Measurements from ENCODE around the gene SIRPB2. TPM values are rescaled to one million over a fixed set of nuclear protein-coding genes. Genes with fewer than 3 reads are reported as not detected.

The SIRPB2 gene
- total RNA-seq, 4 donors from 2014 or later: 8.5 to 53.7 (median 27.5) TPM

DNA sequence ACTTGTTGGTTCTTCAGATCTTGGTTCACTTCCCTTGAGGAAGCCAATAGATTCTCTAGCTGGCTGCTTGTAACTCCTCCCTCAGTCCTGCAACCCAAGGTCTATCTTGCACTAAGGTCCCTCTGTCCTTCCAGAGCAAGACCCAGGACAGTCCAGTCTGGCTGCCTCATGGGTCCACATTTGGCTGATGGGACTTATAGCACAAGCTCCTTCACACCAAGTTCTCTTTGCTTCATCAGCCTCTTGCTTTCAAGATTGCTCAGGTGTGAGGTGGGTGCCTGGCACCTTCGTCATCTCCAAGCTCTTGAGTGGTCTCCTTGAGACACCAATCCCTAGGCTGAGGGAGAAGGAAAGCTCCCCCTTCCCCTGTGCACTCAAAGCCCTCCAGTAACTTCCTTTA lies 52.9 kb downstream of the SIRPB2 start:
- TF ChIP-seq, protein P1, sequence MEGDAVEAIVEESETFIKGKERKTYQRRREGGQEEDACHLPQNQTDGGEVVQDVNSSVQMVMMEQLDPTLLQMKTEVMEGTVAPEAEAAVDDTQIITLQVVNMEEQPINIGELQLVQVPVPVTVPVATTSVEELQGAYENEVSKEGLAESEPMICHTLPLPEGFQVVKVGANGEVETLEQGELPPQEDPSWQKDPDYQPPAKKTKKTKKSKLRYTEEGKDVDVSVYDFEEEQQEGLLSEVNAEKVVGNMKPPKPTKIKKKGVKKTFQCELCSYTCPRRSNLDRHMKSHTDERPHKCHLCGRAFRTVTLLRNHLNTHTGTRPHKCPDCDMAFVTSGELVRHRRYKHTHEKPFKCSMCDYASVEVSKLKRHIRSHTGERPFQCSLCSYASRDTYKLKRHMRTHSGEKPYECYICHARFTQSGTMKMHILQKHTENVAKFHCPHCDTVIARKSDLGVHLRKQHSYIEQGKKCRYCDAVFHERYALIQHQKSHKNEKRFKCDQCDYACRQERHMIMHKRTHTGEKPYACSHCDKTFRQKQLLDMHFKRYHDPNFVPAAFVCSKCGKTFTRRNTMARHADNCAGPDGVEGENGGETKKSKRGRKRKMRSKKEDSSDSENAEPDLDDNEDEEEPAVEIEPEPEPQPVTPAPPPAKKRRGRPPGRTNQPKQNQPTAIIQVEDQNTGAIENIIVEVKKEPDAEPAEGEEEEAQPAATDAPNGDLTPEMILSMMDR (IDR thresholded peaks at IDR 0.05; ENCODE audit: low read depth): no peak

DNA sequence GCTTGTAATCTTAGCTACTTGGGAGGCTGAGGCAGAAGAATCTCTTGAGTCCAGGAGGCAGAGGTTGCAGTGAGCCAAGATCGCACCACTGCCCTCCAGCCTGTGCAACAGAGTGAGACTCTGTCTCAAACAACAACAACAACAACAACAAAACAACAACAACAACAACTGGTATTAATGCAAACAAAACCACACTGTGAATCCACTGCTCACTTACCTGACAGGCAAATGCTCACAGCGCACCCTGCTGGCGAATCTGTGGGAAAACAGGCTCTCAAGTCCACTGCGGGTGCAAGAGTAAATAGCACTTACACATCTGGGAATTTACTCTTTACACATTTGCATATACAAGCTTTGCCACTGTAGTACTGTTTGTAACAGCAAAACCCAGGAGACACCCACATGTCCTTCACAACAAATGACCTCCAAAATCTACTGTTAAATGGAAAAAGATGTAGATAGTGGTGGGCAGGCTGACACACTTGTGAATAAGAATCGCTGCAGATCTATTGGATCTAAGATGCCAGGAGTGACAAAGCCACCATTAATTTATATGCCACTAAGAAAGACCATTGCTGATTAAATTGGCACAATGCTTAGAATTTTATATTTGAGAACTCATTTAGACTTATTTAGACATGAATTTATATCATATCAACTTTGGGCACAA lies 53.9 kb downstream of the SIRPB2 start:
- TF ChIP-seq, protein P1 (IDR thresholded peaks at IDR 0.05; ENCODE audit: low read depth): no peak

DNA sequence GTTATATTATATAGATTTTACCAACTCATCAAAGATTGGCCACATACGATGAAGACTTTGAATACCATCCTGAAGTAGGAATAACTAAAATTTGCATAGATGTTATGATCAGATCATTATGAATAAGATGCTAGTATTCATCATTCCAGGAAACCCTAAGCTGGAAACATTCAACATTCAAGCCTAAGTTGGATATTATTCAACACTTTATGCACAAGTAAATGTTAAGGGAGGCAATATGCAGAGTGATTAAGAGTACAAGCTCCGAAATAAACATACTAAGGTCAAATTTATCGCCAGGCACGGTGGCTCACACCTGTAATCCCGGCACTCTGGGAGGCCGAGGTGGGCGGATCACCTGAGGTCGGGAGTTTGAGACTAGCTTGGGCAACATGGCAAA lies 55.0 kb downstream of the SIRPB2 start:
- TF ChIP-seq, protein P1 (IDR thresholded peaks at IDR 0.05; ENCODE audit: low read depth): no peak

DNA sequence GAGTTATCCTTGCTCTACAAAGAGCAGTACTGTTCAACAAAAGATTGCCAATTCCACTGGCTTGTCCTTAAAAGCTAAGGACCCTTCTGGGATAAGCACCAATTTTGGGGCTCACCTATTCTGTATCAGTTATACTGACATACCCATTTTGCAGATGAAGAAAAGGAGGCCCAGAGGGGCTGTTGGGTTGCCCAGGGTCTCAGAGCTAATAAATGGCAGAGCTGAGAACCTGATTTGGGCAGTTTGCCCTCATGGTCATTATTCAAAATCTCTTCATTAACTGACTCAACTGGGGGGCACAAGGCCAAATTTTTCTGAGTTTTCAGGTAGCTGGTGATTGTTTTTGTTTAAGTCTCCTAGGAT lies 55.9 kb downstream of the SIRPB2 start:
- TF ChIP-seq, protein P1 (IDR thresholded peaks at IDR 0.05; ENCODE audit: low read depth): no peak

DNA sequence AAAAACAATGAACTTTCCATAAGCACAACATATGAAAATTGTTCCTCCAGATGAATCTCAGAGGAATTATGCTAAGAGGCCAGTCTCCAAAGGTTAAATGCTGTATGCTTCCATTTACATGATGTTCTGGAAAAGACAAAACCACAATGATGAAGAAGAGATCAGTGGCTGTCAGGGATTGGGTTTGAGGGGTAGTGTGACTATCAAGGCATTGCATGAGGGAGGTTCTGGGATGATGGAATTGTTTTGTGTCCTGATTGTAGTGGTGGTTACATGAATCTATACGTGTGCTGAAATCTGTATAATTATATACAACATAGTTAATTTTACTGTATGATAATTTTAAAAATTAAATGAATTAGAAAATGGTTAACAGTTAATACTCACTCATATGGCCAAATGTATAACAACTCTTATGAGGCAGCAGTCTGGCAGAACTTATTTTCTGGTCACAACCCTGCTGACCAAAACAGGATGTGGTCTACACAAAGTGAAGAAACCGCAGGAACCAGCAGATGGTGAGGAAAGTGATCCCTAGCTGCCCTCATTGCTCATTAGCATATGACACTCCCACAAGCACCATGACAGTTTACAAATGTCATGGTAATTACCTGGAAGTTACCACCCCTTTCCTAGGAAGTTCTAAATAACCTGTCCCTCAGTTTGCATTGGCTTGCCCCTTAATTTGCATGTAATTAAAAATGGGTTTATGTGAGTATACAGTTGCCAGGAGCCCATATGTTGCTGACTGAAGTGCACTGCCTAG lies 56.5 kb downstream of the SIRPB2 start:
- TF ChIP-seq, protein P1 (IDR thresholded peaks at IDR 0.05; ENCODE audit: low read depth): no peak

DNA sequence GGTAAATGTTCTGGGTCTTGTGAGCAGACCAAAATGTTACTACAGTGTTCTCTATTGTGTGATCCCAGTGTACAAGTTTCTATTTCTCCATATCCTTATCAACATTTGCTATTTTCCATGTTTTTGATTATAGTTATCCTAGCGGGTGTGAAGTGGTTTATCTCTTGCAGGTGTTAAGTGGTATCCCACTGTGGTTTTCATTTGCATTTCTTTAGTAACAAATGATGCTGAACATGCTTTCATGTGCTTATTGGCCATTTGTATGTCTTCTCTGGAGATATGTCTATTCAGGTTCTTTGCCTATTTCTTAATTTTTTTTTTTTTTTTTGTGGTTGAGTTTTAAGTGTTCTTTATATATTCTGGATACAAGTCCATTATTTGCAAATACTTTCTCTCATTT lies 60.1 kb downstream of the SIRPB2 start:
- TF ChIP-seq, protein P1 (IDR thresholded peaks at IDR 0.05; ENCODE audit: low read depth): no peak

DNA sequence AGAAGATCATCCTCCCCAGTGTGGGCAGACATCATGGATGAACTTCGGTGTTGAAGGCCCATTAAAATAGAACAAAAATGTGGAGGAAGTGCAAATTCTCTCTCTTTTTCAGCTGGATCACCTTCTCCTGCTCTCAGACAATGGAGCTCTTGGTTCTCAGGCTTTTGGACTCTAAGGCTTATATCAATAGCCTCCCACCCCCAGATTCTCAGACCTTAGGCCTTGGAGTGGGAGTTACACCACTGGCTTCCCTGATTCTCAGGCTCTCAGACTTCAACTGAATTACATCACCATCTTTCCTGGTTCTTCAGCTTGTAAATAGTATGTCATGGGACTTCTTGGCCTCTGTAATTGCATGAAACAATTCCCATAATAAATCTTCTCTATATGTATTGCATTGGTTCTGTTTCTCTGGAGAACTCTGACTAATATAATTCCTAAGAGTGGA lies 61.2 kb downstream of the SIRPB2 start:
- TF ChIP-seq, protein P1 (IDR thresholded peaks at IDR 0.05; ENCODE audit: low read depth): no peak
